Peyer's patch (tissue), 4 donors: ENCODE data around the gene CPSF3.

Source experiments
- POLR2A ChIP-seq, 2 donors: fragments of 450-650 bp; IDR thresholded peaks; one replicate each; pipeline ENCODE4 v1.5.1; 2017; ENCODE audit warnings: antibody characterized with exemption in 2 of 2, mild to moderate bottlenecking in 2 of 2, moderate library complexity in 2 of 2
- TF ChIP-seq, protein P1 (sequence below), 6 experiments: fragments of 450-650 bp in 4 of 6; fragments of 200-600 bp in 2 of 6; sonication (generic) in 1 of 6; IDR thresholded peaks; one replicate each; pipeline ENCODE4 v1.5.1; 2017 to 2019; ENCODE audit warnings: antibody characterized with exemption in 6 of 6, mild to moderate bottlenecking in 3 of 6, moderate library complexity in 1 of 6

DNA sequence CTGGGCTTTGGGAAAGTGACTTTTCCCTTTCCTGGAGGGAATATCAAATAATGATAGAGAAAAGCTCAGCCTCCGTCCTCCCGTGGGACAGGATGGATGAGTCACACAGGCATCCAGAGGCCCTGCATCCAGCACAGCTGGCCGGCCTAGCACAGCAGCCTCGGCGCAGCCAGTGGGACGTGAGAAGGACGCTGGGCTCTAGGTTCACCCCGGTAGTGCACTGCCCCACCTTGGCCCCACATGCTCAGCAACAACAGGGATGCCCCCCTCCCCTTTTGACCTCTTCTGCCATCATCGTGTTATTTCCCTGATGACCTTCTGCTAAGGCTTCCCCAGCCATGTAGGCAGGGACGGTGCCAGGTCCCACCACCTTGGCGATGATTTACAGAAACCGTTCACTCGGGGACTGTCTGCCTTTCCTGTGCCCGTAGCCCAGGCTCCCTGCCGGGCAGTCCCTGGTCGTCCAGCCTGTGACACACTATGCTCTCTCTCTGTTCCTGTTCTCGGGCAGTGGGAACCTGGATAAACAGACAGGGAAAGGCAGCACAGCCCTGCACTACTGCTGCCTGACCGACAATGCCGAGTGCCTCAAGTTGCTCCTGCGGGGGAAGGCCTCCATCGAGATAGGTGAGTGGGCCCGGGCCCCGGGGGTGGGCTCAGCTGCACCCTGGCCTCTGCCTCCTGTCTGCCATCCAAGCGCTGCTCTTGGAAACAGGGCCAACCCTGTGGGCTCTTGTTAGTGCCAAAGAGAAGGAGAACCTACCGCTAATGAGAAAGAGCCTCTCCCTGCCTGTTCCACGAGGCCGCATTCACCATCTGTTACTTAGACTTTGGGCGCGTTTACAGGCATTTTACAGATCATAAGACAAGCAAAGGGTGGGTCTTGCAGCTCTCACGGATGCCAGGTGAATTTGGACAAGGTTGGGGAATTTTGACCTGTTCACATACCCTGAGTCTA lies 44.7 kb upstream of the CPSF3 start:
- no peak for TF ChIP-seq POLR2A (IDR thresholded peaks at IDR 0.05)
- TF ChIP-seq, protein P1, sequence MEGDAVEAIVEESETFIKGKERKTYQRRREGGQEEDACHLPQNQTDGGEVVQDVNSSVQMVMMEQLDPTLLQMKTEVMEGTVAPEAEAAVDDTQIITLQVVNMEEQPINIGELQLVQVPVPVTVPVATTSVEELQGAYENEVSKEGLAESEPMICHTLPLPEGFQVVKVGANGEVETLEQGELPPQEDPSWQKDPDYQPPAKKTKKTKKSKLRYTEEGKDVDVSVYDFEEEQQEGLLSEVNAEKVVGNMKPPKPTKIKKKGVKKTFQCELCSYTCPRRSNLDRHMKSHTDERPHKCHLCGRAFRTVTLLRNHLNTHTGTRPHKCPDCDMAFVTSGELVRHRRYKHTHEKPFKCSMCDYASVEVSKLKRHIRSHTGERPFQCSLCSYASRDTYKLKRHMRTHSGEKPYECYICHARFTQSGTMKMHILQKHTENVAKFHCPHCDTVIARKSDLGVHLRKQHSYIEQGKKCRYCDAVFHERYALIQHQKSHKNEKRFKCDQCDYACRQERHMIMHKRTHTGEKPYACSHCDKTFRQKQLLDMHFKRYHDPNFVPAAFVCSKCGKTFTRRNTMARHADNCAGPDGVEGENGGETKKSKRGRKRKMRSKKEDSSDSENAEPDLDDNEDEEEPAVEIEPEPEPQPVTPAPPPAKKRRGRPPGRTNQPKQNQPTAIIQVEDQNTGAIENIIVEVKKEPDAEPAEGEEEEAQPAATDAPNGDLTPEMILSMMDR (IDR thresholded peaks at IDR 0.05), result no peak
